Measurements from ENCODE around the gene RMRP.

DNA sequence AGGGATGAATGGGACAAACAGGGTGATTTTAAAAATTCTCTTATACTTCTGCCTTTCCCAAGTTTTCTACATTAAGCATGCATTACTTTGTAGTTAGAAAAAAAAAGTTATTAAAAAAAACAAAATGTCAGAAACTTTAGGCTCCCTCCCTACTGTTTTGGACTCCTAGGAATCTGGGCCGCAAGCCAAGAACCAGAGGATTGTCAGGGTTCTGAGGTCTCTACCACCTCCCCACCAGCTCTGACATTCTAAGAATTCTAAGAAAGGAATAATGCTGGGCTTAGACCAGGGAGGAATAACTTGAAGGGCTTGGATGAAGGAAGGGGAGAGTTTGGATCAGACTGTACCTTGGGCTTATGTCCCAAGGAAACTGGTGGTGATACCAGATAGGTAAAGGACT lies 8.2 kb upstream of the RMRP start:
- TF ChIP-seq, protein P1, sequence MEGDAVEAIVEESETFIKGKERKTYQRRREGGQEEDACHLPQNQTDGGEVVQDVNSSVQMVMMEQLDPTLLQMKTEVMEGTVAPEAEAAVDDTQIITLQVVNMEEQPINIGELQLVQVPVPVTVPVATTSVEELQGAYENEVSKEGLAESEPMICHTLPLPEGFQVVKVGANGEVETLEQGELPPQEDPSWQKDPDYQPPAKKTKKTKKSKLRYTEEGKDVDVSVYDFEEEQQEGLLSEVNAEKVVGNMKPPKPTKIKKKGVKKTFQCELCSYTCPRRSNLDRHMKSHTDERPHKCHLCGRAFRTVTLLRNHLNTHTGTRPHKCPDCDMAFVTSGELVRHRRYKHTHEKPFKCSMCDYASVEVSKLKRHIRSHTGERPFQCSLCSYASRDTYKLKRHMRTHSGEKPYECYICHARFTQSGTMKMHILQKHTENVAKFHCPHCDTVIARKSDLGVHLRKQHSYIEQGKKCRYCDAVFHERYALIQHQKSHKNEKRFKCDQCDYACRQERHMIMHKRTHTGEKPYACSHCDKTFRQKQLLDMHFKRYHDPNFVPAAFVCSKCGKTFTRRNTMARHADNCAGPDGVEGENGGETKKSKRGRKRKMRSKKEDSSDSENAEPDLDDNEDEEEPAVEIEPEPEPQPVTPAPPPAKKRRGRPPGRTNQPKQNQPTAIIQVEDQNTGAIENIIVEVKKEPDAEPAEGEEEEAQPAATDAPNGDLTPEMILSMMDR (IDR thresholded peaks at IDR 0.05), result no peak
- TF ChIP-seq POLR2A (IDR thresholded peaks at IDR 0.05), result no peak
